T-helper 17 cell (primary cell): ENCODE data around the gene PLCL2. TPM values are rescaled to one million over a fixed set of nuclear protein-coding genes. Genes with fewer than 3 reads are reported as not detected.

Experiments used
- ATAC-seq: fragments of 150-1000 bp; cut with Tn5 transposase; 2 replicates; pipeline ENCODE4 v1.10.0; 2021; ENCODE audit warnings: mild to moderate bottlenecking, moderate library complexity
- DNase-seq, 3 donors: peaks; one replicate each; pipeline versions ENCODE4 v3.0.0 to v3.0.0-alpha.2; 2020 to 2021
- H3K9me3 ChIP-seq: one replicate; pipeline ENCODE4 v1.7.0; 2013; ENCODE audit warnings: low read length, mild to moderate bottlenecking; ENCODE audit not compliant: control insufficient read depth, poor library complexity, severe bottlenecking
- H3K27ac Mint-ChIP-seq: one replicate; pipeline ENCODE4 v1.8.0; 2022; ENCODE audit warnings: mild to moderate bottlenecking, moderate library complexity, mixed read lengths
- H3K27me3 Mint-ChIP-seq: one replicate; pipeline ENCODE4 v1.8.0; 2022; ENCODE audit warnings: mixed read lengths
- H3K36me3 Mint-ChIP-seq: one replicate; pipeline ENCODE4 v1.8.0; 2022; ENCODE audit warnings: low read depth, mixed read lengths
- H3K4me1 Mint-ChIP-seq: one replicate; pipeline ENCODE4 v1.8.0; 2022; ENCODE audit warnings: mild to moderate bottlenecking, mixed read lengths
- H3K4me3 Mint-ChIP-seq: one replicate; pipeline ENCODE4 v1.8.0; 2022; ENCODE audit warnings: mild to moderate bottlenecking, moderate library complexity, mixed read lengths
- total RNA-seq, 4 donors: library from RNA in 2 of 4; stranded (reverse) in 2 of 4; gene quantifications; one replicate each; pipeline ENCODE4 v1.2.3 and lab custom pipeline; 2022 to 2026

The PLCL2 gene
- total RNA-seq, 2 donors from 2014 or later: 53.5 to 55.3 TPM

DNA sequence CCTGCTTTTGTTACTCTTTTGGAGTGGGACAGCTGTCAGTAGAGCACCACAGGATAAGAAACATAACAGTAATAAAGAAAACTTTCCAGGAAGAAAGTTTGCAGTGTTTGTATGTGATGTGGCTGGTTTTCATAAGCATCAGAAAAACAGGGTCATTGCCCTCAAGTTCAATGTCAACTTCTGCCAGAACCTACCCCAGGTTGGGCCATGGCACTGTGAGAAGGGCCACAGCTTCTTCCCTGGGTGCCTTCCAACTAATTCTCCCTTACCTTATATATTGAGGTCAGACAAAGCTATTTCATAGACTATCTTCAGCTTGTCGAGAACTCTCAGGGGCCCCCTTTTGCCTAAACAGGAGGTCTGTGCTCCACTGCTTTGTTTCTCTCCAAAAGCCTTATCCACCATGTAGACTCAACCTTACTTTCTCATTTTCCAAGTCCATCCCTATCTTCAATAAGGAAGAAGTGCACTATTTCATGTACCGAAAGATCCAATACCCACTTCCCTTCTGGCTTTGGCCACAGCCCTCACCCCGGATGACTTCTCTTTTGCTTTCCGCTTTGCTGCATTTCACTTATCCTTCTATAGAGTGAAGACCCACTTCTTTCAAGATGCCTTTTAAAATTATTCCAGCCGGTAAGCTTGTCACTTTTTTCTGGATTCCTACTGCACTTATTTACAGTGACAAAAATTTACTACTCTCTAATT, 38.2 kb upstream of the PLCL2 start:
- H3K27me3 Mint-ChIP-seq: no peaks in the 10 kb centered on the region
- H3K4me3 Mint-ChIP-seq: no peak overlapping the region
- ATAC-seq (no peak), DNase-seq (no peak)
- peaks cover 3% of the 10 kb centered on the region for H3K36me3 Mint-ChIP-seq
- peak overlapping the region; percentile 51 for H3K27ac Mint-ChIP-seq
- H3K4me1 Mint-ChIP-seq: peaks cover 54% of the 10 kb centered on the region
- no peaks in the 10 kb centered on the region for H3K9me3 ChIP-seq

DNA sequence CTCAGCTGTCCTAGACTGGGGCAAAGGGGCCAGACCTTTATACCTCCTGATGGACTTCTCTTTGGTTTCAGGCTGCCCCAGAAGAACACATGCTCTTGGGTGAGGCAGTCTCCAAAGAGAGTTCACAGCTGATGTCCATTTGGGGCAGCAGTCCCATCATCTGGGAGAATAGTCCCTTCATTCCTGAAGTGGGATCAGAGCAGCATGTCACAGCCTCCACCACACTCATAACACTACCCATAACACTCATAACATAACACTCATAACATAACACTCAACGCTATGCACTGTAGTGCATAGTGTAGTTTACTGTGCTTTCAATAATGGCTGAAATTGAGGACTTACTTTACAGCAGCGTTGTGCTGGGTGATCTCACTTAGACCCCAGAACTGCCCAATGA, 36.7 kb upstream of the PLCL2 start:
- Mint-ChIP-seq H3K4me1 (peaks cover 40% of the 10 kb centered on the region), H3K36me3 (peaks cover 3% of the 10 kb centered on the region), H3K27ac (peak overlapping the region; percentile 27), H3K27me3 (no peaks in the 10 kb centered on the region), H3K4me3 (no peak overlapping the region)
- DNase-seq: no peak
- ATAC-seq: no peak
- H3K9me3 ChIP-seq: no peaks in the 10 kb centered on the region

- H3K27me3 Mint-ChIP-seq: no peaks in the 10 kb centered on the region
- ATAC-seq: peak; percentile 97
- H3K4me1 Mint-ChIP-seq: peaks cover 31% of the 10 kb centered on the region
- no peaks in the 10 kb centered on the region for H3K9me3 ChIP-seq
- peak overlapping the region; percentile 67 for H3K4me3 Mint-ChIP-seq
- peak overlapping the region; percentile 94 for H3K27ac Mint-ChIP-seq
- DNase-seq: peak; percentile 17 to 53 (median 43)
- peaks cover 3% of the 10 kb centered on the region for H3K36me3 Mint-ChIP-seq
These were observed 35.5 kb upstream of the PLCL2 start for GRCh38 chr3:16849229-16849628.

- no peaks in the 10 kb centered on the region for H3K9me3 ChIP-seq
- peak overlapping the region; percentile 67 for H3K4me3 Mint-ChIP-seq
- DNase-seq (no peak), ATAC-seq (peak; percentile 26)
- H3K36me3 Mint-ChIP-seq: peaks cover 3% of the 10 kb centered on the region
- H3K27me3 Mint-ChIP-seq: no peaks in the 10 kb centered on the region
- peak overlapping the region; percentile 94 for H3K27ac Mint-ChIP-seq
- H3K4me1 Mint-ChIP-seq: peaks cover 28% of the 10 kb centered on the region
These were observed 35.0 kb upstream of the PLCL2 start for GRCh38 chr3:16849795-16850194.

DNA sequence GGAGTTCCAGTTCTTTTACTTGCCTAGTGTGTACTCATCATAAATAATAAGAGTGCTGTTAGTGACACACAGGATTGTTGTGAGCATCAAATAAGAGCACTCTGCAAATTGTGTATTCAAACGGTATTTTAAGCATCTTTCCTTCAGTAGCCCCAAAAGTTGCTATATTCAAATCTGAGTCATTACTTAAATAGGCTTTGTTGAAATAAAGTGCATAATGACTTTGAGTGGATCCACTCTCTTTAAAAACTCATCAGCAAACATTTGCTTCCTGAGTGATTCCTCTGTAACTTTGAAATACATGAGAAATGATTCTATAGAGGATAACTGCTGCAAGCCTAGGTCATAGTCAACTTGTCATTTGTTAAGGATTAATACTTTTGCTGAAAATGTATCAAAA, 29.3 kb upstream of the PLCL2 start:
- Mint-ChIP-seq H3K27me3 (no peaks in the 10 kb centered on the region), H3K4me1 (peaks cover 8% of the 10 kb centered on the region), H3K27ac (no peak overlapping the region), H3K36me3 (peaks cover 3% of the 10 kb centered on the region), H3K4me3 (no peak overlapping the region)
- H3K9me3 ChIP-seq: no peaks in the 10 kb centered on the region
- no peak for DNase-seq
- ATAC-seq: no peak

GRCh38 chr3:16860234-16860633, 24.5 kb upstream of the PLCL2 start:
- H3K27ac Mint-ChIP-seq: no peak overlapping the region
- DNase-seq: no peak
- H3K36me3 Mint-ChIP-seq: no peaks in the 10 kb centered on the region
- H3K4me1 Mint-ChIP-seq: peaks cover 5% of the 10 kb centered on the region
- no peaks in the 10 kb centered on the region for H3K27me3 Mint-ChIP-seq
- no peaks in the 10 kb centered on the region for H3K9me3 ChIP-seq
- ATAC-seq: no peak
- H3K4me3 Mint-ChIP-seq: no peak overlapping the region

DNA sequence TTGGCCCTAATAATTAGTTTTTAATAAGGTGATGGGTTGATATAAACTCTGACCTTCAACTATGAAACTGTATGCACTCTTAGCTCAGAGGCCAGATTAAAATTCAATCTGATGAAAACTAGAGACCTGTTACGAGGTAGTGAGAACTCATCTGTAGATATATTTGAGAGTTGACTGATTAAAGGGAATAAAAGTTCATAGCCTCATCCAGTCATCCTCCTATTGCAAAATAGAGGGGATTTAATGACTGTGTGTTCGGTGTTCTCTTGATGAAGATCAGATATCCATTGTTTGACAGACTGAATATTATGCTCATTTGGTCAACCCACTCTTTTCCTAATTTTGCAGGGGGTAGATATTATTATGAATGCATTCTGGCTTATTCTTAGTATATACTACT, 23.3 kb upstream of the PLCL2 start:
- Mint-ChIP-seq H3K27ac (no peak overlapping the region), H3K4me3 (no peak overlapping the region), H3K27me3 (no peaks in the 10 kb centered on the region), H3K4me1 (peaks cover 10% of the 10 kb centered on the region), H3K36me3 (no peaks in the 10 kb centered on the region)
- DNase-seq (no peak), ATAC-seq (no peak)
- no peaks in the 10 kb centered on the region for H3K9me3 ChIP-seq

DNA sequence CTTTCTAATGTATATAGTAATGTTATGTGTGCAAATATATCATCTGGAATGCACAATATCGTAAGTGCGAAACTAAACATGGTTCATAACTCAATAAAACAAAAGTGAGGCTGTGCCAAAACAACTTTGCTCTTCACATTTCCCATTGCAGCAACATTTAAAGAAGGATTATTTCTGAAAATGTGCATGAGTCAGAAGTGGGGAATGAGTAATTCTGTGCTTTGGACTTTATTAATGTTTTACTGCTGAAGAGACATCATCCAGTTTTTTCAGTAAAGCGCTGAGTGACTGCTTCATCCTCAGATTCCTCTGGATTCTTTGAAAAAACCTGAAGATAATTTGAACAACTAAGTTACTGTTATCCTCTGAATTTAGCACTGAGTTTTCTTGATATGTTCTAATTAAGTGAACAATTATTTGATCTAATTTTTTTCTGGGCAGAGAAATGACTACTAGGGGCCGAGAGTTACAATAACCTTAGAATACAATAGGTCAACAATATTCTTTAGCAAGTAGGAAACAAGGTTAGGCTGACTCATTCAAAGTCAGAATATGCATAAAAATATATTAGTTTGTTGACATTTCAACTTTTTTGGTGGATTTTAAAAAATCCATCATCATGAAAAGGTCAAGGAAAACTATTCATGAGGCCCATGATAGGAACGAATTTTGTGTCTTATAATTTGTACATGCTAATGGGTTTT, 20.0 kb upstream of the PLCL2 start:
- no peak overlapping the region for H3K4me3 Mint-ChIP-seq
- DNase-seq: no peak
- ATAC-seq: no peak
- peaks cover 12% of the 10 kb centered on the region for H3K4me1 Mint-ChIP-seq
- H3K27ac Mint-ChIP-seq: no peak overlapping the region
- no peaks in the 10 kb centered on the region for H3K27me3 Mint-ChIP-seq
- H3K36me3 Mint-ChIP-seq: no peaks in the 10 kb centered on the region
- H3K9me3 ChIP-seq: no peaks in the 10 kb centered on the region

- ATAC-seq: no peak
- no peaks in the 10 kb centered on the region for H3K9me3 ChIP-seq
- H3K4me3 Mint-ChIP-seq: no peak overlapping the region
- H3K36me3 Mint-ChIP-seq: no peaks in the 10 kb centered on the region
- H3K27me3 Mint-ChIP-seq: no peaks in the 10 kb centered on the region
- H3K4me1 Mint-ChIP-seq: peaks cover 12% of the 10 kb centered on the region
- no peak for DNase-seq
- no peak overlapping the region for H3K27ac Mint-ChIP-seq
These were observed 19.4 kb upstream of the PLCL2 start for GRCh38 chr3:16865335-16865734.

- Mint-ChIP-seq H3K4me3 (no peak overlapping the region), H3K27me3 (no peaks in the 10 kb centered on the region), H3K27ac (no peak overlapping the region), H3K36me3 (no peaks in the 10 kb centered on the region), H3K4me1 (peaks cover 12% of the 10 kb centered on the region)
- H3K9me3 ChIP-seq: no peaks in the 10 kb centered on the region
- DNase-seq (no peak), ATAC-seq (peak; percentile 72)
These were observed 18.2 kb upstream of the PLCL2 start for GRCh38 chr3:16866571-16866970.

DNA sequence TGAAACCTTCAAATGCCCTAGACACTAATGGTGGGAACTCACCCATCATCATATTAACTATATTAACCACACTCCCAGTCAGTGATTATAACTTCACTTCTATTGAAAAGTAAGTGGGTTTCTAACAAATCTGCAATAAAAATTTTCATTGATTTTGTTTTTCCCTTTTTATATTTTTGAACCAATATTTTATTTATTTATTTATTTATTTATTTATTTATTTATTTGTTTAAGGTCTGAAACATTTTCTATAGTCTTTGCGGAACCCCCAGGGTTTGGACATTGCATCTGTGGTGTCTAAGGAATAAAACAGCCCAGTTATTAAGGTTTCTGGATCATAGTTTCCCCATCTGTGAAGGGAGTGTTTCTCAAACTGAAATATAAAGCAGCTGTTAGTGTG, 16.2 kb upstream of the PLCL2 start:
- Mint-ChIP-seq H3K36me3 (peaks cover 6% of the 10 kb centered on the region), H3K4me3 (peak overlapping the region; percentile 55), H3K4me1 (peaks cover 14% of the 10 kb centered on the region), H3K27me3 (peaks cover 16% of the 10 kb centered on the region), H3K27ac (no peak overlapping the region)
- DNase-seq (no peak), ATAC-seq (no peak)
- H3K9me3 ChIP-seq: no peaks in the 10 kb centered on the region

GRCh38 chr3:16869261-16870005, 15.3 kb upstream of the PLCL2 start:
- Mint-ChIP-seq H3K27ac (no peak overlapping the region), H3K36me3 (peaks cover 6% of the 10 kb centered on the region), H3K4me3 (no peak overlapping the region), H3K27me3 (peaks cover 16% of the 10 kb centered on the region), H3K4me1 (peaks cover 14% of the 10 kb centered on the region)
- DNase-seq (no peak), ATAC-seq (no peak)
- no peaks in the 10 kb centered on the region for H3K9me3 ChIP-seq
